Activated CD4-positive, alpha-beta memory T cell treated with anti-CD3 and anti-CD28 coated beads, Interleukin-2, amount 10 ng/mL, durations not matched to agents 7 days and 5 days (primary cell): ENCODE results near the gene CISD1. TPM values are rescaled to one million over a fixed set of nuclear protein-coding genes. Genes with fewer than 3 reads are reported as not detected.
"Not testable (repeated sequence)": the region's sequence is repeated elsewhere in the genome, so short reads cannot be mapped to it uniquely, and the experiment has no call there.

Experiments
- CTCF ChIA-PET: fragments of 350-600 bp; sonication (Branson Sonifier 250); formaldehyde crosslinking; loops from one replicate; lab custom pipeline; 2021; ENCODE audit warnings: antibody characterized with exemption, inconsistent platforms; lab: Charles Lee
- POLR2A ChIA-PET: fragments of 350-600 bp; sonication (Branson Sonifier 250); formaldehyde crosslinking; loops from one replicate; lab custom pipeline; 2021; ENCODE audit warnings: antibody characterized with exemption; lab: Charles Lee
- DNase-seq: peaks from one replicate; pipeline ENCODE4 v3.0.0-alpha.2; 2020
- H3K27ac Mint-ChIP-seq: one replicate; pipeline ENCODE4 v1.8.0; 2021; ENCODE audit warnings: mild to moderate bottlenecking, mixed read lengths
- H3K27me3 Mint-ChIP-seq: one replicate; pipeline ENCODE4 v1.8.0; 2021; ENCODE audit warnings: mixed read lengths
- H3K36me3 Mint-ChIP-seq: one replicate; pipeline ENCODE4 v1.8.0; 2021; ENCODE audit warnings: low read depth, mixed read lengths
- H3K4me1 Mint-ChIP-seq: one replicate; pipeline ENCODE4 v1.8.0; 2021; ENCODE audit warnings: mixed read lengths
- H3K4me3 Mint-ChIP-seq: one replicate; pipeline ENCODE4 v1.8.0; 2021; ENCODE audit warnings: mild to moderate bottlenecking, mixed read lengths
- H3K9me3 Mint-ChIP-seq: one replicate; pipeline ENCODE4 v1.8.0; 2021; ENCODE audit warnings: mixed read lengths
- total RNA-seq, 2 experiments: library from RNA; stranded (reverse); gene quantifications; one replicate each; pipeline ENCODE4 v1.2.3, GENCODE V29; 2021

The CISD1 gene
- total RNA-seq = 10 to 100 TPM; 32.2 to 40.1 TPM

DNA sequence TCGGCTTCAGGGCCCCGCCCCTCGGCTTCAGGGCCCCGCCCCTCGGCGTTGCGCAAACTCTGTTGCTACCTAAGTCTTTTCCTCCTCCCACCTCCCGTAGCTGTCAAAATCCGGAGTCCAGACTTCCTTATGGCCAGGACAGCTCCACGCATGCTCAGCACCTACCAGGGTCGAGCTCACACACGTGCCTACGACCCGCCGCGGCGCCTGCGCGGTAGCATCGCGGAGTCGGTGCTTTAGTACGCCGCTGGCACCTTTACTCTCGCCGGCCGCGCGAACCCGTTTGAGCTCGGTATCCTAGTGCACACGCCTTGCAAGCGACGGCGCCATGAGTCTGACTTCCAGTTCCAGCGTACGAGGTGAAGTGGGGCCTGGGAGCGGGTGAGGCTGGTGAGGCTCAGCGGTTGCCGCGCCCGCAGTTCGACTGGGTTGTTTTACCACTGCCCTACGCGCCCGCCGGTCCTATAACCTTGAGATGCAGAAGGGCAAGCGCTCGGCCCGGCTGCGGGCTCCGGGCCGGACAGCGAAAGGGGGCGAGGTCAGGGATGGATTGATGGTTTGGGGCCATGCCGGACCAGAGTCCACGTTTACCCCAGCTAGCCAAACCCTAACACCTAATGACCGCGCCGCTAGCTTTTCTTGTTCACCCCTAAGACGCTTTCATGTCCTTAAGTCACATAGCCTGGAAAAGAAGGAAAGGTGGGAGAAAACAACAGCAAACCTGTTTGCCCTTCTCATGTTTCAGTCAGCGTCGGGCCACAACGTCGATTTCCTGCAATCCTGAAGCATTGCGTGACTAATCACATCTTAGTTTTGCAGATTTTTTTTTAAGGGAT is at the start of gene CISD1:
Gene CISD1, plus strand, starts transcription at position 217 of the 836 bp plus-strand sequence. Its CDS starts 112 bp downstream, at position 329.
- peaks cover 8% of the 10 kb centered on the region for H3K36me3 Mint-ChIP-seq
- H3K27me3 Mint-ChIP-seq = no peaks in the 10 kb centered on the region
- peak within 1 kb of the TSS; percentile 98 for H3K4me3 Mint-ChIP-seq
- peak within 1 kb of the TSS; percentile 93 for H3K27ac Mint-ChIP-seq
- DNase-seq = peak; percentile 95
- peaks cover 28% of the 10 kb centered on the region for H3K4me1 Mint-ChIP-seq
- no peaks in the 10 kb centered on the region for H3K9me3 Mint-ChIP-seq
- ChIA-PET CTCF (interaction anchor here (0.8 to 1.4 kb wide), 8 partner anchors 14 to 1637 kb away, joined by 3 to 12 read pairs (median 4); partner anchors contain the start of genes CCDC6 and TFAM), POLR2A (interaction anchor here (1.1 to 2.9 kb wide), 6 partner anchors 11 to 116 kb away, joined by 3 to 16 read pairs (median 10); partner anchors contain the start of genes TFAM and UBE2D1)

DNA sequence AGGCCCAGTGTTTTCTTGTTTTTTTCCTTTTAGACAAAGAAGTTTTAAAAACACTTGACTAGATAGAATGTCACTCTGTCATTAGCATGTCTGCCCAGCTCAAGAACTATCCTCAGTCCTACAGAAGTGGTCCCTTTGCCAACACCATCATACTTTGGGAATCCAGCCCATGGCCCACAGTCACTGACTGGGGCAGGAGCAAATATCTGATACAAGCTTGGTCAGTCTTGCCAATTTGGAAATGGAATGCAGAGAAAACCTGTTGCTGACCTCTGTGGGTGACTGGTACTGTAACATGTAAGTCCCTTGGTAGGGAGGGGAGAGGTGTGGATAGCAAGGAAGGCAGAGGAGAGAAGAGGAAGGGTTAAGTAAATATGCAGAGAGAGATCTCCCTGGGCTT is 49.1 kb upstream of the CISD1 start:
- Mint-ChIP-seq H3K4me3 (no peak overlapping the region), H3K4me1 (no peaks in the 10 kb centered on the region), H3K36me3 (peaks cover 14% of the 10 kb centered on the region), H3K9me3 (no peaks in the 10 kb centered on the region), H3K27ac (no peak overlapping the region), H3K27me3 (no peaks in the 10 kb centered on the region)
- ChIA-PET POLR2A (no interaction called here), CTCF (no interaction called here)
- DNase-seq = no peak

DNA sequence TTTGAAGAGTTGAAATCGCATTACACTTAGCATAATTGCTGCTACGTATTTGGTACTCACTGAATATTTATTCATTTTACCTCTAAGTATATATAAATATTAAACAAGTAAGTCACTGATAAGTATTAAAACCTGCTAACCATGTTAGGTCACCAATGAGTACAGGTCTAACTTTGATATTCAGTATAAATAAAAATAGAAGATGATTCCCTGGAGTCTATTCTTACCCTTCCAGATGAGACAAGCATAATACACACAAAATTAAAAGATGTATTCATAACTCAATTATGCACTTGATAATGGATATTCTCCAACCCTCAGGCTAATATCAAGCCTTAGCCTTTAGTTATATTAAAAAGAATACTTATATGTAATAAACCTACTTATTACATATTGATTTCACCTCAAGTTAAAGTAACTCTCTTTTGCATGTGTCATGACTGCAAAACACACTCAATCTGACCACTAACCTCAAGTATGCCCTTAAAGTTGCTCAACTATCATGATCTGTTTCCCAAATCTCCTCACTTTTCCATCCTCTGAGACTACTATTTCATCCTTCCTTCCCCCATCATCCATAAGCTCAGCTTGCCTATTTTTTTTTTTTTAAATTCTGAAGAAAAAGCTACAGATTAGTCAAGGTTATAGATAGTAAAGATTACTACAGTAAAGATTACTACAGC is 48.1 kb upstream of the CISD1 start:
- no peaks in the 10 kb centered on the region for H3K4me1 Mint-ChIP-seq
- DNase-seq = no peak
- no peaks in the 10 kb centered on the region for H3K9me3 Mint-ChIP-seq
- CTCF ChIA-PET = no interaction called here
- no peaks in the 10 kb centered on the region for H3K27me3 Mint-ChIP-seq
- H3K27ac Mint-ChIP-seq = no peak overlapping the region
- no peak overlapping the region for H3K4me3 Mint-ChIP-seq
- POLR2A ChIA-PET = no interaction called here
- peaks cover 16% of the 10 kb centered on the region for H3K36me3 Mint-ChIP-seq

DNA sequence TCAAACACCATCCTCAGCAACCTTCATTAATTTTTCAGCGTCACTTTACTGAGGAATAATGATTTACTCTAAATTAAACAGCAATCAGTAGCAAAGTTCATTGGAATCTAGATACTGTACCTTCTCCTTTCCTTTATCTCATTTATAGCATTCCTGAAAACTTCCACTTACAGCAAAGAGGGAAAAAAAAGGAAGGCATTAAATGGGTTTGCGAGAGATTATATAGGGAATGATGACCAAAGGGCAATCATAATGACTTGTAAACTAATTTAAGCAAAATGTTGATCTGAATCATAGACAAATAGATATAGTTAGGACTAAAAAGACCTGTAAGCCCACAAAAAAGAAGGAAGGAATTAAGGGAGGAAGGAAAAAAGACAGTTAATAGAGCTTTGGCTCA is 43.3 kb upstream of the CISD1 start:
- Mint-ChIP-seq H3K27me3 (no peaks in the 10 kb centered on the region), H3K4me3 (no peak overlapping the region), H3K9me3 (no peaks in the 10 kb centered on the region), H3K4me1 (no peaks in the 10 kb centered on the region), H3K36me3 (peaks cover 22% of the 10 kb centered on the region), H3K27ac (no peak overlapping the region)
- DNase-seq = no peak
- ChIA-PET CTCF (interaction anchor here (0.9 kb wide), 1 partner anchor 73 kb away, joined by 3 read pairs; no protein-coding TSS in a partner anchor), POLR2A (no interaction called here)

DNA sequence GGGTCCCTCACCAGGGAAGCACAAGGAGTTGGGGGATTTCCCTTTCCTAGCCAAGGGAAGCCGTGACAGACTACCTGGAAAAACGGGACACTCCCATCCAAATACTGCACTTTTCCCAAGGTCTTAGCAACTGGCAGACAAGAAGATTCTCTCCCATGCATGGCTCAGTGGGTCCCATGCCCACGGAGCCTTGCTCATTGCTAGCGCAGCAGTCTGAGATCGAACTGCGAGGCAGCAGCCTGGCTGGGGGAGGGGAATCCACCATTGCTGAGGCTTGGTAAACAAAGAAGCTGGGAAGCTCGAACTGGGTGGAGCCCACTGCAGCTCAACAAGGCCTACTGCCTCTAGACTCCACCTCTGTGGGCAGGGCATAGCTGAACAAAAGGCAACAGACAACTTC is 39.1 kb upstream of the CISD1 start:
- H3K36me3 Mint-ChIP-seq = peaks cover 59% of the 10 kb centered on the region
- H3K9me3 Mint-ChIP-seq, H3K27ac Mint-ChIP-seq, POLR2A ChIA-PET, H3K4me1 Mint-ChIP-seq, H3K4me3 Mint-ChIP-seq, H3K27me3 Mint-ChIP-seq, DNase-seq, CTCF ChIA-PET: not testable (repeated sequence)

DNA sequence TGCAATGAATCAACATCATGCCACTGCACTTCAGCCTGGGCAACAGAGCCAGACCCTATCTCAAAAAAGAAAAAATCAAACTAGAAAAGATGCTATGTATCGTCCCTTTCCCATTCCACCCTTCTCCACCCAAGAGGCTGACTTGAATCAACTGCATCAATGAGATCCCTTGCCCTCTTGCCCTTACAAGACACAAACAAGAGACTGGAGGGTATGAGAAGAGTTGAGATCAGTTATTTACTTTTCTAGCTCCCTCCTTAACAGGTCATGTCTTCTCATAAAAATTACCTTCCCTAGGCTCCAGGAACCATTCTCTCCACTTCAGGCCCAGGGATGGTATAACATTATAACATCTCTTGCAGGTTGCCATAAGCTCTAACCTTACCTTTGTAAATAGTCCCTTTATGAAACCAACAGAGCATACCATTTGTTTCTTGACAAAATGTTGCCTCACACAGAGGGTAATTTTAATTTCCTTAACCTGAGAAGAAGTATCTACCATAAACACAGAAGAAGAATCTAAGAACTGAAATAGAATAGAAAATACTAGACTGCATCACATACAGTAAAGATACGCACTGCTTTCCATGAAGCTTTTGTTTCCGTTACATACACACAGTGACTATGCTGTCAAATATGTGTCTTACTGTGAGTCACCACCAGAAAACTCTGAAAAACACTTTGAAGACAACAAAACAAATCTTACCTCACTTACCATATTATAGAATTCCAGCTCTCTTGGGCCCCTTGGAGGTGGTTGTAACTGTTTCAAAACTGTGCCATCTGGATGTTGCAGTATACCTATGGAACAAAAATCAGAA is 31.7 kb upstream of the CISD1 start:
- CTCF ChIA-PET = no interaction called here

DNA sequence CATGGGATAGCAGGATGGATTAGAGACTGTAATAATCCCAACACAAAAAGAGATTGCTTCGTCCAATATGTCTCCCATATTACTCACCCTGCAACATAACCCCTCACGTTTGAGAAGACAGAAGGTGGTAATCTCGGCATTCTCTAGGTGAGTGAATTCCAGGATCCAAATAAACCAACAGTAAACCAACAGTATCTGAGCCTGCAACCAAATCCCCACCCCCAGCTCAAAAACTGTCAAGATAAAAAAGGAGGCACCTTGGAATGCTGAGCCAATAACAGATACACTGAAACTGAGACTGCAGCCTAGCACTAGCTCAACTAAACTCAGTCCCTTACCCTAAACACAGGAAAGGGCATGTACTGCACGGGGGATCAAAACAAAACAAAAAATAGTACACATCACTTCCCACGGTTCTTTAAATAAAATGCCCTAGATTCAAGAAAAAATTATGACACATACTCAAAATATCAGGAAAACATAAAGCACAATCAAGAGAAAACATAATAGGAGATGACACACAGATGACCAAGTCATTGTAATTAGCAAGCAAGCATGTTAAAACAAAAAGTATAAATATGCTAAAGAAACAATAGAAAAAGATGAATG is 29.3 kb upstream of the CISD1 start:
- H3K4me1 Mint-ChIP-seq = peaks cover 12% of the 10 kb centered on the region
- peaks cover 15% of the 10 kb centered on the region for H3K9me3 Mint-ChIP-seq
- H3K36me3 Mint-ChIP-seq = peaks cover 39% of the 10 kb centered on the region
- H3K27ac Mint-ChIP-seq = no peak overlapping the region
- no peak for DNase-seq
- ChIA-PET CTCF (no interaction called here), POLR2A (no interaction called here)
- H3K27me3 Mint-ChIP-seq = no peaks in the 10 kb centered on the region
- no peak overlapping the region for H3K4me3 Mint-ChIP-seq

More for the DNA sequence above, 31.7 kb upstream of the CISD1 start:
- POLR2A ChIA-PET = no interaction called here
- Mint-ChIP-seq H3K36me3 (peaks cover 56% of the 10 kb centered on the region), H3K9me3 (peaks cover 5% of the 10 kb centered on the region), H3K27ac (no peak overlapping the region), H3K4me3 (no peak overlapping the region), H3K27me3 (no peaks in the 10 kb centered on the region), H3K4me1 (peaks cover 12% of the 10 kb centered on the region)
- DNase-seq = no peak

DNA sequence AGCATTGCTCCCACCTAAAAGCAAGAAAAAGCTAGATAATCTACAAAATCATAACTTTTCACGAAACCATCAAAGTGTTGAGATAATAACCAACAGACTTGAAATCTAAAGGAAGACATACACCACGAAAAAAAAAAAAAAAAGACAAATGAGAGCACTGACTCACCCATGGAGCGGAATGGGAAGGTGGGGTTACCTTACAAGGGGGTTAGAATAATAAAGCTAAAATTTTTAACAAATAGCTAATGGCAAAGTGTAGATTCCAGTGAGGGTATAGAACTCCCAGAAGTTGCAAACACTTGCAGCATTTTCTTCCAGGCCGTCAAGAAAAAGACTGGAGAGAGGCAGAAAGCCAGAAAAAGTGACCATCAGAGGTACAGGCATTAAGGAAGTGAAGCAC is 28.4 kb upstream of the CISD1 start:
- peaks cover 15% of the 10 kb centered on the region for H3K9me3 Mint-ChIP-seq
- peaks cover 36% of the 10 kb centered on the region for H3K36me3 Mint-ChIP-seq
- H3K4me3 Mint-ChIP-seq = no peak overlapping the region
- H3K27me3 Mint-ChIP-seq = no peaks in the 10 kb centered on the region
- H3K27ac Mint-ChIP-seq = no peak overlapping the region
- DNase-seq = no peak
- H3K4me1 Mint-ChIP-seq = peaks cover 12% of the 10 kb centered on the region
- CTCF ChIA-PET = no interaction called here
- POLR2A ChIA-PET = no interaction called here

DNA sequence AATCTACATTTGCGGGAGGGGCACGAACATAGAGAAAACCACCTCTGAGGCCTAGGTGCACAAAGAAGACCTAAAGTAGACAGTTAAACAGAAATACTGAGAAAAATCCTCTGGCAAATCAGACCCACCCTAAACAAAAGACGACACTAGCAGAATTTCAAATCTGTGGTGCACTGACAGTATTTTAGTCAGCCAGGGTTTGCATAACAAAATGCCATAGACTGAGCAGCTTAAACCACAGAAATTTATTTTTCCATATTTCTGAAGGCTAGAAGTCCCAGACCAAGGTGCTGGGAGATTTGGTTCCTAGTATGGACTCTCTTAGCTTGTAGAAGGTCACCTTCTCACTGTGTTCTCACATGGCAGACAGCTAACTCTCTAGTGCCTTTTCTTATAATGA is 27.6 kb upstream of the CISD1 start:
- CTCF ChIA-PET = no interaction called here
- Mint-ChIP-seq H3K4me1 (peaks cover 12% of the 10 kb centered on the region), H3K9me3 (peaks cover 18% of the 10 kb centered on the region), H3K36me3 (peaks cover 30% of the 10 kb centered on the region), H3K27me3 (no peaks in the 10 kb centered on the region), H3K4me3 (no peak overlapping the region), H3K27ac (no peak overlapping the region)
- POLR2A ChIA-PET = no interaction called here
- no peak for DNase-seq

DNA sequence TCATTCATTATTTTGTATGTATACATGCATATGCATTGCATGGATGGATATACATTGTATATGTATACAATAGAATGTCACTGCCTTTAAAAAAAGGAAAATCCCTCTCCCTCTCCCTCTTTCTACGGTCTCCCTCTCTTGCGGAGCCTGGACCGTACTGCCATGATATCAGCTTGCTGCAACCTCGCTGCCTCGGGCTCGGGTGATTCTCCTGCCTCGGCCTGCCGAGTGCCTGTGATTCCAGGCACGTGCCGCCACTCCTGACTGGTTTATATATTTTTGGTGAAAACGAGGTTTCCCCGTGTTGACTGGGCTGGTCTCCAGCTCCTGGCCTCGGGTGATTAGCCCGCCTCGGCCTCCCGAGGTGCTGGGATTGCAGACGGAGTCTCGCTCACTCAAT is 25.7 kb upstream of the CISD1 start:
- ChIA-PET POLR2A (no interaction called here), CTCF (no interaction called here)
- Mint-ChIP-seq H3K9me3 (peaks cover 23% of the 10 kb centered on the region), H3K4me3 (no peak overlapping the region), H3K27ac (no peak overlapping the region), H3K36me3 (peaks cover 17% of the 10 kb centered on the region), H3K27me3 (no peaks in the 10 kb centered on the region), H3K4me1 (peaks cover 8% of the 10 kb centered on the region)
- DNase-seq = no peak

DNA sequence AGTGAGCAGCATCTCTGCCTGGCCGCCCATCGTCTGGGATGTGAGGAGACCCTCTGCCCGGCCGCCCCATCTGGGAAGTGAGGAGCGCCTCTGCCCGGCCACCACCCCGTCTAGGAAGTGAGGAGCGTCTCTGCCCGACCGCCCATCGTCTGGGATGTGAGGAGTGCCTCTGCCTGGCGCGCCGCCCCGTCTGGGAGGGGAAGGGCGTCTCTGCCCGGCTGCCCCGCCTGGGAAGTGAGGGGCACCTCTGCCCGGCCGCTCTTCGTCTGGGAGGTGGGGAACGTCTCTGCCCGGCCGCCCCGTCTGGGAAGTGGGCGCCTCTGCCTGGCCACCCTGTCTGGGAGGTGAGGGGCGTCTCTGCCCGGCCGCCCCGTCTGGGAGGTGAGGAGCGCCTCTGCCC is 25.2 kb upstream of the CISD1 start:
- CTCF ChIA-PET, H3K4me1 Mint-ChIP-seq, H3K27ac Mint-ChIP-seq, H3K4me3 Mint-ChIP-seq, H3K27me3 Mint-ChIP-seq, POLR2A ChIA-PET, DNase-seq: not testable (repeated sequence)
- peaks cover 19% of the 10 kb centered on the region for H3K36me3 Mint-ChIP-seq
- H3K9me3 Mint-ChIP-seq = peaks cover 26% of the 10 kb centered on the region

DNA sequence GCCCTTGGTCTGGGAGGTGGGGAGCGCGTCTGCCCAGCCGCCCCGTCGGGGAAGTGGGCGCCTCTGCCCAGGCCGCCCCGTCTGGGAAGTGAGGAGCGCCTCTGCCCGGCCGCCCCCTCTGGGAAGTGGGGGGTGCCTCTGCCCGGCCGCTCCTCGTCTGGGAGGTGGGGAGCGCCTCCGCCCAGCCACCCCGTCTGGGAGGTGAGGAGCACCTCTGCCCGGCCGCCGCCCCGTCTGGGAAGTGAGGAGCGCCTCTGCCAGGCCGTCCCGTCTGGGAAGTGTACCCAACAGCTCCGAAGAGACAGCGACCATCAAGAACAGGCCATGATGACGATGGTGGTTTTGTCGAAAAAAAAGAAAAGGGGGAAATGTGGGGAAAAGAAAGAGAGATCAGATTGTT is 24.7 kb upstream of the CISD1 start:
- H3K36me3 Mint-ChIP-seq = peaks cover 19% of the 10 kb centered on the region
- H3K27ac Mint-ChIP-seq, DNase-seq, CTCF ChIA-PET, H3K27me3 Mint-ChIP-seq, H3K4me3 Mint-ChIP-seq, H3K4me1 Mint-ChIP-seq, POLR2A ChIA-PET: not testable (repeated sequence)
- peaks cover 26% of the 10 kb centered on the region for H3K9me3 Mint-ChIP-seq
